Activated T-cell treated with anti-CD3 and anti-CD28 coated beads, Interleukin-2, amount 50 U/mL, for 72 hours (primary cell): ENCODE data around the gene ANKRD33B. TPM values are rescaled to one million over a fixed set of nuclear protein-coding genes. Genes with fewer than 3 reads are reported as not detected.
A peak's percentile ranks its signal among the peaks of the same experiment; 100 is the strongest.

Experiments used
- ATAC-seq, 2 donors: fragments of 150-1000 bp; cut with Tn5 transposase; replicated peaks in 1 of 2; 2 replicates each; pipeline ENCODE4 v1.10.0; 2021; ENCODE audit warnings: moderate library complexity in 2 of 2, mild to moderate bottlenecking in 1 of 2
- DNase-seq, 2 donors: peaks; one replicate each; pipeline ENCODE4 v3.0.0; 2021 to 2022; ENCODE audit warnings: mixed read lengths in 1 of 2
- H3K27ac Mint-ChIP-seq: one replicate; pipeline ENCODE4 v1.8.0; 2022; ENCODE audit warnings: mild to moderate bottlenecking, moderate library complexity, mixed read lengths
- H3K27me3 Mint-ChIP-seq: one replicate; pipeline ENCODE4 v1.8.0; 2022; ENCODE audit warnings: low read depth, mixed read lengths
- H3K36me3 Mint-ChIP-seq, 2 donors: one replicate each; pipeline ENCODE4 v1.8.0; 2022; ENCODE audit warnings: mixed read lengths in 2 of 2, mild to moderate bottlenecking in 1 of 2; ENCODE audit not compliant: insufficient read depth in 2 of 2
- H3K4me1 Mint-ChIP-seq: one replicate; pipeline ENCODE4 v1.8.0; 2022; ENCODE audit warnings: low read depth, mixed read lengths
- H3K4me3 Mint-ChIP-seq, 2 donors: one replicate each; pipeline ENCODE4 v1.8.0; 2022; ENCODE audit warnings: mild to moderate bottlenecking in 2 of 2, mixed read lengths in 2 of 2, moderate library complexity in 2 of 2
- H3K9me3 Mint-ChIP-seq, 2 donors: one replicate each; pipeline ENCODE4 v1.8.0; 2022; ENCODE audit warnings: mixed read lengths in 2 of 2
- total RNA-seq, 2 donors: library from RNA; stranded (reverse); gene quantifications; one replicate each; pipeline ENCODE4 v1.2.3, GENCODE V29; 2022

The ANKRD33B gene
- total RNA-seq, 2 donors from 2014 or later = 6.2 to 12.0 TPM

DNA sequence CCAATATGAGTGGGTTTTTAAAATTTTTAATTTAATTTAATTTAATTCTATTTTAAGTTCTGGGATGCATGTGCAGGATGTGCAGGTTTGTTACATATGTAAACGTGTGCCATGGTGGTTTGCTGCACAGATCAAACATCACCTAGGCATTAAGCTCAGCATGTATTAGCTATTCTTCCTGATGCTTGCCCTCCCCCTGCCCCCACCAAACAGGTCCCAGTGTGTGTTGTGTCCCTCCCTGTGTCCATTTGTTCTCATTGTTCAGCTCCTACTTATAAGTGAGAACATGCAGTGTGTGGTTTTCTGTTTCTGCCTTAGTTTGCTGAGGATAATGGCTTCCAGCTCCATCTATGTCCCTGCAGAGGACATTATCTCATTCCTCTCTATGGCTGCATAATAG is 35.0 kb upstream of the ANKRD33B start:
- no peak for DNase-seq
- peaks cover 0 to 2% of the 10 kb centered on the region in 2 donors for H3K36me3 Mint-ChIP-seq
- H3K9me3 Mint-ChIP-seq = no peaks in the 10 kb centered on the region
- peaks cover 19% of the 10 kb centered on the region for H3K27me3 Mint-ChIP-seq
- no peaks in the 10 kb centered on the region for H3K4me1 Mint-ChIP-seq
- no peak overlapping the region for H3K27ac Mint-ChIP-seq
- H3K4me3 Mint-ChIP-seq = no peak overlapping the region
- ATAC-seq = no peak

DNA sequence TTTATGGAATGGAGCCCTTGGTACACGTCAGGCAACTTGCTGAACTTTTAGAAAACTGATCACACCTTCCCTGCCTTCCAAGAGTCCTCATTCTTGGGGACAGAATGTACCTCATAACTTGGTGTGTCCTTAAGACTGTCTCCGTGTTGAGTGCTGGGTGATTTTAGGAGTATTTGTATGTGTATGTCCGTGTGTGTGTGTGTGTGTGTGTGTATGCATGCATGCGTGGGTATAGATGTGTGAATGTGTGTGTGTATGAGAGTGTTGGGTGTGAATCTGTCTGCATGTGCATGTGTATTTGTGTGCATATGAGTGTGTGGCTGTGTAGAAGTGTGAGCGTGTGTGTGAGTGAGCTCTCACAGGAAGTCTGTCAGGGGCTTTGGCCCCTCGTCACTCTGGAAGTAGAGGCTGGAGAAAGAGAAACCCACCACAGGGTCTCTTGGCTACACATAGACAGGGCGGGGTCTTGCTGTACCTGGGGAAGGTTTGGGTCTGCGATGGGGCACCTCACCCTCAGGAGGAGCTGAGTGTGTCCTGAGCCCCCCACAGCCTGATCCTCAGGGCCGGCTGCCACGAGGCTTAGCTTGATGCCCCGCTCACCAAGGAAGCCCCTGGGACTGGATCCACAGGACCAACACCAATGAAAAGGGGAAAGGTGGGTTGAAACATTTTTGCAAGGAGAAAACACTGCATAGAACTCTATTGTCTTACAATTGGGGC is 33.1 kb upstream of the ANKRD33B start:
- Mint-ChIP-seq H3K4me1 (no peaks in the 10 kb centered on the region), H3K9me3 (no peaks in the 10 kb centered on the region), H3K4me3 (no peak overlapping the region), H3K36me3 (peaks cover 0 to 2% of the 10 kb centered on the region in 2 donors), H3K27ac (no peak overlapping the region), H3K27me3 (peaks cover 23% of the 10 kb centered on the region)
- ATAC-seq (no peak), DNase-seq (no peak)

DNA sequence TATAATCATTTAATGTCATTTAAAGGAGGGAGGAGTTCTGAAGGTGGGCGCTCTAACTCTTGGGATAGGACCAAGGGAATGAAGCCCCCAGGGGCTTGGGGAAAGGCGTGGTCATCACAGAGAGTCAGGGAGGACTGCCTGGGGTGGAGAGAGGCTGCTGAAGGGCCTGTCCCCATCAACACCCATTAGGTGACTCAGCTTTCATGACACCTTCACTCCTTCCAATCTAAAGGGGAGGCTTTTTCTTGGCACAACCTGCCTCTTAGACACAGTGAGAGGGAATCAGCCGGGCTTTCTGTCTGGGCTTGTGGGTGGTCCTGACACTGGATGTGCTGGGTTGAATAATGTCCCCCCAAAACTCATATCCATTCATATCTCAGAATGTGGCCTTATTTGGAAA is 31.4 kb upstream of the ANKRD33B start:
- peaks cover 30% of the 10 kb centered on the region for H3K27me3 Mint-ChIP-seq
- ATAC-seq (no peak), DNase-seq (no peak)
- H3K4me1 Mint-ChIP-seq = peaks cover 10% of the 10 kb centered on the region
- H3K36me3 Mint-ChIP-seq = peaks cover 0 to 2% of the 10 kb centered on the region in 2 donors
- H3K4me3 Mint-ChIP-seq = no peak overlapping the region
- H3K9me3 Mint-ChIP-seq = no peaks in the 10 kb centered on the region
- H3K27ac Mint-ChIP-seq = no peak overlapping the region

DNA sequence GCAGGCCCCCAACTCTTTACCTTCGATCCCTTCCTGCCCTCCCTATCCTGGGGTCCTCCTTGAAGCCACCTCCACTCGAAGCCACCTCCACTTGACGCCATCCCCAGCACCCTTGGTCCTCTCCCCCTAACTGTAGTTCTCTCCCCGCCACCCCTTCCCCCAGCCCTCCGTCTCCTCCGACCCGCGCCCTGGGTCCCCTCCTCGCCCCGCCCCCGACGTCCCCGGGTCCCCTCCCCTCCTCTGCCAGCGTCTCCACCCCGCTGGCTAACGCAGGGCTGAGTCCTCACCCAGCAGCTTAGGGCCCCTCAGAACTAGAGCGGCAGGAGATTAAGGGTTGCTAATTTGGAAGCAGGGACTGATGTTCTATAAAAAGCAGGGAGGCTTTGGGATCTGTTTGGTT is 30.6 kb upstream of the ANKRD33B start:
- peaks cover 38% of the 10 kb centered on the region for H3K27me3 Mint-ChIP-seq
- no peak overlapping the region for H3K27ac Mint-ChIP-seq
- peaks cover 0 to 2% of the 10 kb centered on the region in 2 donors for H3K36me3 Mint-ChIP-seq
- ATAC-seq = peak in 1 of 2 donors; percentile 64
- H3K9me3 Mint-ChIP-seq = no peaks in the 10 kb centered on the region
- no peak overlapping the region for H3K4me3 Mint-ChIP-seq
- DNase-seq = peak in 1 of 2 donors; percentile 28
- H3K4me1 Mint-ChIP-seq = peaks cover 18% of the 10 kb centered on the region

DNA sequence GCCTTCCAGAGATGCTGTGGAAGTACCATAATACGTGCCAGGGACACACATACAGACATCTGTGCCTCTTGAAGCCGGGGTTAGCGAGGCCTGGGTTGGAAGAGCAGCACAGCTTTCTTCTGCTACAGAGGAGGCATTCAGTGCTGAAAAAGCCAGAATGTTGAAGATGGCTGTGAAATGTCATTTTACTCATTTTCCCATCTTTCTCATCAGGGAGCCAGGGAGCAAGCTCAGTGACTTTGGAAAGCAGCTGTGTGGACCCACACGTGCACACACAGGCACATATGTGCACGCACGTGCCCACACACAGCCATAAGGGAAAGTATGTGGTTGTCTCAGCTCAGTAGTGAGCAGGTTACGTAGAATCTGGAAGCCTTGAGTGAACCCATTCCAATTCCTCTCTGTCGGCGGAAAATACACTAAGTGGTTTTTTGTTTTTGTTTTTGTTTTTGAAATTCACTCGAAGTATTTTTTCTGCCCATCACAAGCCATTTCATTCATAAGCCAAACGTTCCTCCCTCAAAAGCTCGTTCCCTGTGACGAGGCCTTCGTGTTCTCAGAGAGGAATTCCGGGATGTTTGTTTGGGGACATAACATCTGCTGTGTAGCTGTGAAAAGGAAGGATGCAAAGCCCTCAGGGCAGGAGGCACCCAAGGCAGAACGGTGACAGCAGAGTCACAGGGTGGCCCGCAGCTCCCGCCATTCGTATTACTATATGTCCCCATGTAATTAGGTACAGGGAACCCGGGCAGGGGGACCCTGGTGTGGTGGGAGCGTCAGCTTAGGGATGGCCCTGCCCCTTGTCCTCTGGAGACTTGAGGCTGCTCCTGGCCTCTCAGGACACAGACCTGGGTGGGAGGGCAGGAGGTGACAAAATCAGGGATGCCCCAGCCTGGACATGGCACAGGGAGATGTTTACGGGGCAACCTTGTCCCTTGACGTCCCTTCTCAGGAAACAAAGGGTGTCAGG is 29.0 kb upstream of the ANKRD33B start:
- ATAC-seq (no peak), DNase-seq (no peak)
- Mint-ChIP-seq H3K9me3 (no peaks in the 10 kb centered on the region), H3K4me3 (no peak overlapping the region), H3K4me1 (peaks cover 18% of the 10 kb centered on the region), H3K36me3 (peaks cover 0 to 2% of the 10 kb centered on the region in 2 donors), H3K27ac (no peak overlapping the region), H3K27me3 (peaks cover 44% of the 10 kb centered on the region)

DNA sequence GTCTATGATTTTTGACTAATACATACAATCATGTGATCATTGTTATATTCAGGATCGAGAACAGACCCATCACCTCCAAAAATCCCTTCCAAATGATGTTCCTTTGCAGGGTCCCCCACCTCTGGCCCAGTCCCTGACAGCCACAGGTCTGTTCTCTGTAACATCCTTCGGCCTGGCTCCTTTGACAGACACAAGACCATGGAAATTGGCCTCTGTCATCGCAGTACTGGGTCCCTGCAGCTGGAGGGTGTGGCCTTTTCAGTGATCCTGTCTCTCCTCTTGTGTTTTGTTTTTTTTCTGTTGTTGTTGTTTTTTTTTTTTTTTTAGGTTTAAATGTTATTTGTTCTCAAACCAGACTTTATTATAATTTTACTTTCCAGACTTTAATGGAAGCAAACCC is 27.4 kb upstream of the ANKRD33B start:
- Mint-ChIP-seq H3K27ac (no peak overlapping the region), H3K27me3 (peaks cover 37% of the 10 kb centered on the region), H3K36me3 (no peaks in the 10 kb centered on the region), H3K4me3 (peak overlapping the region in 1 of 2 donors; percentile 58), H3K4me1 (peaks cover 18% of the 10 kb centered on the region), H3K9me3 (no peaks in the 10 kb centered on the region)
- no peak for ATAC-seq
- no peak for DNase-seq

DNA sequence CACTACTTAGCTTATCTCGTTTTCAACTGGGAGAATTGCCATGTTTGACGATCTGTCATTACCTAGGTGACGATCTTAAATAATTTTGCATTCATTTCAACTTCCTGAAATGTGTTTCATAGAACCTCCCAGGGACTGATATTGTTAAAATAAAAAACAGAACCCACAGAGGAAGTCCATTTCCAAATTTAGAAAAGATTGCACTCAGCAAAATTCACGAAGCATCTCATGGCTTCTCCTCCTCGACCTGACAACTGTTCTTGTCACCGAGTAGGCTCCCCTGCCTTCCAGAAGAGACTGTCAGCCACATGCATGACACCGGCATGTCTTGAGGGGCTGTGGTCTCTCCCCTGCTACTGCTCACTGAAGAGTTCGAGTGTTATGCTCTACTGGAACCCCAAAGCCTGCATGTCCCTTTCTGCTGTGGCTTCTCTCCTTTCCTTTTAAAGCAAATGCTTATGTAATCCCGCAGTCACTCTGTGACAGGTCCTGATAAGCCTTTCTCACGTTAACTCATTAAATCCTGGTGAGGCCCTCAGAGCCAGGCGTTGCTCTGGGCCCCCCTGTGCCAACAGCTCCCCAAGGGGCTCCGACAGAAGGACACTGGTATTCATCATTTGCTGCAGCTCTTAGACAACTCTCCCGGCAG is 26.8 kb upstream of the ANKRD33B start:
- peak; percentile 12 to 36 for ATAC-seq
- H3K36me3 Mint-ChIP-seq = no peaks in the 10 kb centered on the region
- H3K9me3 Mint-ChIP-seq = no peaks in the 10 kb centered on the region
- peak overlapping the region; percentile 58 to 60 for H3K4me3 Mint-ChIP-seq
- peaks cover 35% of the 10 kb centered on the region for H3K27me3 Mint-ChIP-seq
- H3K27ac Mint-ChIP-seq = no peak overlapping the region
- no peak for DNase-seq
- peaks cover 18% of the 10 kb centered on the region for H3K4me1 Mint-ChIP-seq

DNA sequence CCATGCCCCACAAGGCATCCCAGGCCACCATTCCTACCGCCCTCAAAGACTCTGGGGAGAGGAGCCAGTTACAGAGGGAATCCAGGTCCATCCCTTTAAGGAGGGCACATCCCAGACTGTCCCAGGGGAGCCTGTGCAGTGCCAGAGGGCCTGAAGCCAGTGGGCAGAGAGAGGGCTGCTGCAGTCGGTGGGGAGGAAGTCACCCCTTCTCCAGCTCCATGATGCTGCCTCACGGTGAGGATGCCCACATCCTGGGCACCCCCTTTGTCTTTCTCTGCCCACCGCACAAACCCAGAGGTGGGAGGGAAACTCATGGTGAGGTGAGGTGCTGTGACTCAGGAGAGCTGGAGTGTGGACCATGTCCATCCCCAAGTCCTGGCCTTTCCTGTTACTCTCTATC is 26.2 kb upstream of the ANKRD33B start:
- H3K36me3 Mint-ChIP-seq = no peaks in the 10 kb centered on the region
- H3K4me3 Mint-ChIP-seq = peak overlapping the region; percentile 58 to 60
- ATAC-seq = peak; percentile 43 to 54
- DNase-seq = peak in 1 of 2 donors; percentile 15
- no peak overlapping the region for H3K27ac Mint-ChIP-seq
- no peaks in the 10 kb centered on the region for H3K9me3 Mint-ChIP-seq
- H3K27me3 Mint-ChIP-seq = peaks cover 29% of the 10 kb centered on the region
- peaks cover 18% of the 10 kb centered on the region for H3K4me1 Mint-ChIP-seq

DNA sequence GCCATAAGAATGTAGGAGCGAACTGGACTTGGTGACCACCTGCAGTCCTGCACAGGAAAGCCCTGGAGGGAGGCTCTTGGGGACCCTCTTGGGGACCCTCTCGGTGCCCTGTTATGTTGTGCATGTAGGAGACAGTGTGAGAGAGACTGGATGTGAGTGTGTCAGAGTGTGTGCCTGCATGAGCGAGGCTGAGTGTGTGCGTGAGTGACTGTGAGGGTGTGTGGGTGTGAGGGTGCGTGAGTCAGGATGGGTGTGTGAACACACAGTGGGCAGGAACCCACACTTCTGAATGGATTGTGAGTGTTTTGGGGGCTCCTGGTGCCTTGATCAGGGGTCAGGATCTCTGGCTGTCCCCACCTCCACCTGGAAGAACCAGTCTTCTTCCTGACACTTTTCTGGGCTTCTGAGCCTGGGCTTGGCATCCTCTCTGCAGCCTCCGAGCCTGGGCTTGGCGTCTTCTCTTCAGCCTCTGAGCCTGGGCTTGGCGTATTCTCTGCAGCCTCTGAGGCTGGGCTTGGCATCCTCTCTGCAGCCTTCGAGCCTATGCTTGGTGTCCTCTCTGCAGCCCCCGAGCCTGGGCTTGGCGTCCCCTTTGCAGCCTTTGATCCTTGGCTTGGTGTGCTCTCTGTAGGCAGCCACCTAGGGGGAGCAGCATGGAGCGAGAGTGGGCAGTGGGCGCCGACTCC is 25.6 kb upstream of the ANKRD33B start:
- no peak overlapping the region for H3K4me3 Mint-ChIP-seq
- no peaks in the 10 kb centered on the region for H3K9me3 Mint-ChIP-seq
- DNase-seq (no peak), ATAC-seq (peak; percentile 42 to 44)
- H3K36me3 Mint-ChIP-seq = no peaks in the 10 kb centered on the region
- no peak overlapping the region for H3K27ac Mint-ChIP-seq
- H3K4me1 Mint-ChIP-seq = peaks cover 18% of the 10 kb centered on the region
- H3K27me3 Mint-ChIP-seq = peaks cover 25% of the 10 kb centered on the region

DNA sequence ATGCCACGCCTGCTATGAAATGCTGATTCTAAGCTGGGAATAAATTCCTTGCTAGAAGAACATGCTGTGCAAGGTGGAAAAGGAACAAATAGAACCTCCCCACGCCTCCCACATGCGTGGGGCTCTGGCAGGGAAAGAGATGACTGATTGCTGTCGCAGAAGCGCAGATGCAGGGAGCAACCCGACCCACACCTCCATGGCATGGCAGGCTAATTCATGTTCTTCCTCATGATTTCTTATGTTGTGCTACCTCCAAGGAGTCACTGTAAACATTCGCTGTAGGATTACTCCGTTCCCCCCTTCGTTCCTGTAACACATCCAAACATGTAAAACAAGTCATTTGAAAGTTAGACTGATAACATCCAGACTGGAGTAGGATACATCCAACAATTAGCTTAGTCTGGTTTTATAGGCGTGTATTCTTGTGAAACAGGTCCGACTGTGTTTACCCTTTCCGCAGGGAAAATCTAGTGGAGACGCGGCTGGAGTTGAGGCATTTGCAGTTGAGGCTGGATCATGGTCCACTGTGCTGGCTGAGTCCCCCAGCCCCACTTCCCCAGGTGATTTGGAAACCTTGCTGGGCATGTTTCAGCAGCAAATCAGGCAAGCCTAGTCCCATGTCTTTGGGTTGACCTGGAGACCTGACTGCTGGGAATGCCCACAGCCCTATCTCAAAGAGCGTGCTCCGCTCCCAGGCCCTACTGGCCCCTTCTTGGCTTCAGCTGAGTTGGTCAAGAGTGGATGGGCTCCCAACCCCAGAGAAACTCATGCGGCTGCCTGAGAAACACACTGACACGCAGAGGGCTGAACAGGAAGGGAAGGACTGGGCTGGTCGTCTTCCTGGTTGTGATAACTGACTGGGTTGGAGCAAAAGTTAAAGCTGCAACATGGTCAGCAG is 24.8 kb upstream of the ANKRD33B start:
- Mint-ChIP-seq H3K9me3 (no peaks in the 10 kb centered on the region), H3K27ac (no peak overlapping the region), H3K36me3 (no peaks in the 10 kb centered on the region), H3K4me1 (peaks cover 18% of the 10 kb centered on the region), H3K4me3 (no peak overlapping the region), H3K27me3 (peaks cover 25% of the 10 kb centered on the region)
- no peak for ATAC-seq
- no peak for DNase-seq

DNA sequence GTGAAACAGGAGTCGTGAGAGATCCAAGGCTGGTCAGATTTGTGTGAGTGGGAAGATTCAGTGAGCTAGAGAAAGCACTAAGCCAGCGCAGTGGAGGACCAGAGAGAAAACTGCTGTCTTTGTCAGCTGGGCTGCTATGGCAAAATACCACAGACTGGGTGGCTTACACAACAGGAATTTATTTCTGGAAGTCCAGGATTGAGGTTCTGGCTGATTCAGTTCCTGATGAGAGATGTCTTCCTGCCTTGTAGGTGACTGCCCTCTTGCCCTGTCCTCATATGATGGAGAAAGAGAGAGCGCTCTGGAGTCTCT is 24.2 kb upstream of the ANKRD33B start:
- peaks cover 18% of the 10 kb centered on the region for H3K4me1 Mint-ChIP-seq
- no peak overlapping the region for H3K27ac Mint-ChIP-seq

DNA sequence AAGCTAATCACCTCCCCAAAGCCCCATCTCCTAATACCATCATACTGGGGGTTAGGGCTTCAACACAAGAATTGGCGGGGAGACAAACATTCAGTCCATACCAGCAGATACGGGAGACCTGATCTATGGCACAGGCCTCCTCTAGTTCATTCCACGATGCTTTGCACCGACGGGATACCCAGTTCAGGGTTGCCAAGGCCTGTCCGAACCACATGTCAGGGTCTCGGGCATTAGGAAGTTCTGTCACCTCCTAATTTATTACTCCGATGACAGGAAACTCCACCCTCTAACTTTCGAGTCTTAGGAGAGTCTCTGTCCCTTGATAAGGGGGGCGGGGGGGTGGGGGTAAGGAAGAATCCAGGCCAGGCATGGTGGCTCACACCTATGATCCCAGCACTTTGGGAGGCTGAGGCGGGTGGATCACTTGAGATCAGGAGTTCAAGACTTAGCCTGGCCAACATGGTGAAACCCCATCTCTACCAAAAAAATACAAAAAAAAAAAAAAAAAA is 23.8 kb upstream of the ANKRD33B start:
- Mint-ChIP-seq H3K4me1 (peaks cover 18% of the 10 kb centered on the region), H3K9me3 (no peaks in the 10 kb centered on the region), H3K4me3 (no peak overlapping the region), H3K27me3 (peaks cover 30% of the 10 kb centered on the region), H3K27ac (no peak overlapping the region), H3K36me3 (no peaks in the 10 kb centered on the region)
- ATAC-seq = no peak
- no peak for DNase-seq

More for the DNA sequence above, 24.2 kb upstream of the ANKRD33B start:
- H3K4me3 Mint-ChIP-seq = no peak overlapping the region
- ATAC-seq = no peak
- no peak for DNase-seq
- H3K9me3 Mint-ChIP-seq = no peaks in the 10 kb centered on the region
- peaks cover 28% of the 10 kb centered on the region for H3K27me3 Mint-ChIP-seq
- no peaks in the 10 kb centered on the region for H3K36me3 Mint-ChIP-seq
